ENCODE measurements around the gene DUSP3. TPM values are rescaled to one million over a fixed set of nuclear protein-coding genes. Genes with fewer than 3 reads are reported as not detected.

Gene DUSP3
- total RNA-seq, 2 experiments from 2014 or later: 9.0 to 9.8 TPM

DNA sequence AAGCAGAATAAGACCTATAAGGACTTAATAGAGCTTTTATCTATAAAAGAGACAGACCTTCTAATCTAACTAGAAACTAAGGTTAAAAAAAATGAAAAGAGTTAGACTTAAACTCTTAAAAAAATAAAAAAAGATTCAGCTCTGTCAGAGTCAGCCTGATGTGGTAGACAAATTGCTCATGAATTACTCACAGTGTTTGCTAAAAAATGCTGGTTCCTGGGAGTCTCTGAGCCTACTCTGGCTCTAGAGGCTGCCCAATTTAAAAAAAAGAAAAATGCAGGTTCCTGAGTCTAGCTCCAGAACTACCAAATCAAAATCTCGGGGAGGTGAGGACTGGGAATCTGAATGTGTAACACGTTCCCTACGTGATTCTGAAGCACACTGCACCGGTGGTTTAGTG, 38.2 kb downstream of the DUSP3 start:
- ChIA-PET POLR2A (no interaction called here), CTCF (ENCODE audit: unreplicated experiment) (no interaction called here)
- Histone ChIP-seq H4K20me1 (ENCODE audit: insufficient read depth, low read length) (no peaks in the 10 kb centered on the region), H3K4me1 (ENCODE audit: insufficient read depth, low read length, poor library complexity, severe bottlenecking) (no peaks in the 10 kb centered on the region), H3K9me3 (ENCODE audit: low read length) (no peaks in the 10 kb centered on the region), H3K79me2 (ENCODE audit: insufficient read depth, low read depth, low read length) (no peaks in the 10 kb centered on the region), H2AFZ (ENCODE audit: low read length) (no peak overlapping the region), H3K4me3 (ENCODE audit: low read depth, low read length, poor library complexity, severe bottlenecking) (no peak overlapping the region), H3K27ac (ENCODE audit: low read depth, low read length, poor library complexity, severe bottlenecking) (no peak overlapping the region), H3K4me2 (ENCODE audit: low read length) (no peak overlapping the region), H3K36me3 (ENCODE audit: insufficient read depth, low read length) (no peaks in the 10 kb centered on the region), H3K9me2 (ENCODE audit: insufficient read depth, low read length) (no peaks in the 10 kb centered on the region)
- intact Hi-C loops (cut with micrococcal nuclease; ENCODE audit: unreplicated experiment): no loop called here
- TF ChIP-seq, protein P1, sequence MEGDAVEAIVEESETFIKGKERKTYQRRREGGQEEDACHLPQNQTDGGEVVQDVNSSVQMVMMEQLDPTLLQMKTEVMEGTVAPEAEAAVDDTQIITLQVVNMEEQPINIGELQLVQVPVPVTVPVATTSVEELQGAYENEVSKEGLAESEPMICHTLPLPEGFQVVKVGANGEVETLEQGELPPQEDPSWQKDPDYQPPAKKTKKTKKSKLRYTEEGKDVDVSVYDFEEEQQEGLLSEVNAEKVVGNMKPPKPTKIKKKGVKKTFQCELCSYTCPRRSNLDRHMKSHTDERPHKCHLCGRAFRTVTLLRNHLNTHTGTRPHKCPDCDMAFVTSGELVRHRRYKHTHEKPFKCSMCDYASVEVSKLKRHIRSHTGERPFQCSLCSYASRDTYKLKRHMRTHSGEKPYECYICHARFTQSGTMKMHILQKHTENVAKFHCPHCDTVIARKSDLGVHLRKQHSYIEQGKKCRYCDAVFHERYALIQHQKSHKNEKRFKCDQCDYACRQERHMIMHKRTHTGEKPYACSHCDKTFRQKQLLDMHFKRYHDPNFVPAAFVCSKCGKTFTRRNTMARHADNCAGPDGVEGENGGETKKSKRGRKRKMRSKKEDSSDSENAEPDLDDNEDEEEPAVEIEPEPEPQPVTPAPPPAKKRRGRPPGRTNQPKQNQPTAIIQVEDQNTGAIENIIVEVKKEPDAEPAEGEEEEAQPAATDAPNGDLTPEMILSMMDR (conservative IDR thresholded peaks at IDR 0.05; ENCODE audit: low read length): no peak
- no peak for TF ChIP-seq EZH2phosphoT487 (IDR thresholded peaks at IDR 0.05; ENCODE audit: borderline replicate concordance, low read depth, low read length)
- no peak for DNase-seq (ENCODE audit: low spot score)
- BruUV-seq (replicated peaks): no TSS peak

DNA sequence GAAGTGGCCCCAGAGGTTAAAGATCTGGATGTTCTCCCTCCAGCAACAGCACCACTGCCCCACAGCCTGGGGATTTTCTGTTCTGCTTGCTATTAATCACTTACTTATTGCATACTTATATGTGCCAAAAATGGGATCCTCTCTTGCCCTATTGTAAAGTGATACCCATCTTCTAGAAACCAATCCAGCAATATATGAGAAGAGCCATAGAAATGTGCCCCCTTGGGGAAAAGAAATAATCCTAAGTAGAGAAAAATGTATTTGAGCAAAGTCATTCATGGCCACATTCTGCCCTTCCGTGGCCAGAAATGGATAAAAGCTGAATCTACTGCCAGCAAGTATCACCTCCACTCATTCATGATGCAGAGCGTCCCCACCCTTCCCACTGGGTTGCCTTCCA, 41.1 kb downstream of the DUSP3 start:
- ChIA-PET POLR2A (no interaction called here), CTCF (ENCODE audit: unreplicated experiment) (no interaction called here)
- H2AFZ ChIP-seq (ENCODE audit: low read length): no peak overlapping the region
- H4K20me1 ChIP-seq (ENCODE audit: insufficient read depth, low read length): no peaks in the 10 kb centered on the region
- intact Hi-C loops (cut with micrococcal nuclease; ENCODE audit: unreplicated experiment): no loop called here
- no peaks in the 10 kb centered on the region for H3K79me2 ChIP-seq (ENCODE audit: insufficient read depth, low read depth, low read length)
- TF ChIP-seq, protein P1 (conservative IDR thresholded peaks at IDR 0.05; ENCODE audit: low read length): no peak
- no peak for TF ChIP-seq EZH2phosphoT487 (IDR thresholded peaks at IDR 0.05; ENCODE audit: borderline replicate concordance, low read depth, low read length)
- DNase-seq (ENCODE audit: low spot score): no peak
- no TSS peak for BruUV-seq (replicated peaks)
- H3K36me3 ChIP-seq (ENCODE audit: insufficient read depth, low read length): no peaks in the 10 kb centered on the region
- H3K4me2 ChIP-seq (ENCODE audit: low read length): no peak overlapping the region
- H3K4me3 ChIP-seq (ENCODE audit: low read depth, low read length, poor library complexity, severe bottlenecking): no peak overlapping the region
- H3K9me3 ChIP-seq (ENCODE audit: low read length): no peaks in the 10 kb centered on the region
- no peak overlapping the region for H3K27ac ChIP-seq (ENCODE audit: low read depth, low read length, poor library complexity, severe bottlenecking)
- no peaks in the 10 kb centered on the region for H3K9me2 ChIP-seq (ENCODE audit: insufficient read depth, low read length)
- no peaks in the 10 kb centered on the region for H3K4me1 ChIP-seq (ENCODE audit: insufficient read depth, low read length, poor library complexity, severe bottlenecking)

DNA sequence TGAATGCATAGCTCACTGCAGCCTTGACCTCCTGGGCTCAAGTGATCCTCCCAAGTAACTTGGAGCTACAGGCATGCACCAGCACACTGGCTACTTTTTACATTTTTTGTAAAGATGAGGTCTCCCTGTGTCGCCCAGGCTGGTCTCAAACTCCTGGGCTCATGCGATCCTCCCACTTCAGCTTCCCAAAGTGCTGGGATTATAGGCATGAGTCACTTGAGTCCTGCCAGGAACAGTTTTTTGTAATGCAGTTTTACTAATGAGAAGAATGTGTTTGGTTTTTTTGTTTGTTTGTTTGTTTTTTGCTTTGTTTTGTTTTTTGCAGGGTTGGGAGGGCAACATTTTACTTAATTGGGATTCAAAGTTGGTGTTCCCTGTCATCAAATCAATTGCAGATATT, 42.4 kb downstream of the DUSP3 start:
- Histone ChIP-seq H3K4me3 (ENCODE audit: low read depth, low read length, poor library complexity, severe bottlenecking) (no peak overlapping the region), H3K4me2 (ENCODE audit: low read length) (no peak overlapping the region), H2AFZ (ENCODE audit: low read length) (no peak overlapping the region), H3K27ac (ENCODE audit: low read depth, low read length, poor library complexity, severe bottlenecking) (no peak overlapping the region), H3K36me3 (ENCODE audit: insufficient read depth, low read length) (no peaks in the 10 kb centered on the region), H3K4me1 (ENCODE audit: insufficient read depth, low read length, poor library complexity, severe bottlenecking) (no peaks in the 10 kb centered on the region), H3K9me2 (ENCODE audit: insufficient read depth, low read length) (no peaks in the 10 kb centered on the region), H3K79me2 (ENCODE audit: insufficient read depth, low read depth, low read length) (no peaks in the 10 kb centered on the region), H4K20me1 (ENCODE audit: insufficient read depth, low read length) (no peaks in the 10 kb centered on the region), H3K9me3 (ENCODE audit: low read length) (no peaks in the 10 kb centered on the region)
- CTCF ChIA-PET (ENCODE audit: unreplicated experiment): no interaction called here
- TF ChIP-seq EZH2phosphoT487 (IDR thresholded peaks at IDR 0.05; ENCODE audit: borderline replicate concordance, low read depth, low read length): no peak
- TF ChIP-seq, protein P1 (conservative IDR thresholded peaks at IDR 0.05; ENCODE audit: low read length): no peak
- DNase-seq (ENCODE audit: low spot score): no peak
- POLR2A ChIA-PET: no interaction called here
- BruUV-seq (replicated peaks): no TSS peak
- intact Hi-C loops (cut with micrococcal nuclease; ENCODE audit: unreplicated experiment): no loop called here
